Posterior cingulate gyrus (tissue), 11 donors: ENCODE measurements around the gene GNB5.
A peak's percentile ranks its signal among the peaks of the same experiment; 100 is the strongest.

Experiments used
- DNase-seq, 10 donors: peaks; one replicate each; pipeline versions ENCODE4 v3.0.0 to v3.0.0-alpha.2; 2020 to 2021; ENCODE audit warnings: mixed read lengths in 3 of 10
- intact Hi-C: fragments of 100-400 bp; cut with DNase I; formaldehyde crosslinking; loops from one replicate; pipeline ENCODE4 v1.15.1; 2023

The GNB5 gene

GRCh38 chr15:52150043-52150825, 41.0 kb downstream of the GNB5 start:
- intact Hi-C loops, result no loop called here
- peak in 1 of 10 donors; percentile 38 for DNase-seq

- no peak for DNase-seq
- intact Hi-C loops, result no loop called here
Observed at GRCh38 chr15:52148403-52148802, 42.8 kb downstream of the GNB5 start.

GRCh38 chr15:52146776-52147175, 44.4 kb downstream of the GNB5 start:
- intact Hi-C loops, result no loop called here
- no peak for DNase-seq

- DNase-seq, result no peak
- intact Hi-C loops, result no loop called here
Observed at GRCh38 chr15:52146261-52146660, 44.9 kb downstream of the GNB5 start.

- intact Hi-C loops, result no loop called here
Observed at GRCh38 chr15:52144656-52145178, 46.5 kb downstream of the GNB5 start.

GRCh38 chr15:52143873-52144272, 47.3 kb downstream of the GNB5 start:
- intact Hi-C loops, result no loop called here
- no peak for DNase-seq

More at GRCh38 chr15:52144656-52145178, 46.5 kb downstream of the GNB5 start:
- no peak for DNase-seq

GRCh38 chr15:52140646-52141045, 50.5 kb downstream of the GNB5 start:
- intact Hi-C loops, result loop anchor here (1.0 kb wide), 1 partner anchor 252 kb away; no protein-coding TSS in a partner anchor
- DNase-seq, result peak in 1 of 10 donors; percentile 62

GRCh38 chr15:52139599-52140462, 51.4 kb downstream of the GNB5 start:
- peak in 9 of 10 donors; percentile 35 to 96 (median 81) for DNase-seq
- intact Hi-C loops, result loop anchor here (1.0 to 5.0 kb wide), 3 partner anchors 158 to 252 kb away; partner anchors contain the start of gene LEO1

GRCh38 chr15:52137432-52138357, 53.5 kb downstream of the GNB5 start:
- intact Hi-C loops, result loop anchor here (5.0 kb wide), 1 partner anchor 165 kb away; the partner anchor contains the start of gene LEO1
- peak in 1 of 10 donors; percentile 67 for DNase-seq

GRCh38 chr15:52136442-52136980, 54.7 kb downstream of the GNB5 start:
- peak in 1 of 10 donors; percentile 80 for DNase-seq
- intact Hi-C loops, result loop anchor here (5.0 kb wide), 1 partner anchor 164 kb away; the partner anchor contains the start of gene LEO1

- no peak for DNase-seq
- intact Hi-C loops, result loop anchor here (5.0 kb wide), 1 partner anchor 162 kb away; the partner anchor contains the start of gene LEO1
Observed at GRCh38 chr15:52134502-52135144, 56.6 kb downstream of the GNB5 start.

GRCh38 chr15:52133510-52134220, 57.5 kb downstream of the GNB5 start:
- intact Hi-C loops, result no loop called here
- peak in 1 of 10 donors; percentile 74 for DNase-seq

- intact Hi-C loops, result no loop called here
- DNase-seq, result no peak
Observed at GRCh38 chr15:52132066-52132465, 59.1 kb downstream of the GNB5 start.

- no peak for DNase-seq
- intact Hi-C loops, result no loop called here
Observed at GRCh38 chr15:52128568-52128967, 62.6 kb downstream of the GNB5 start.

- DNase-seq, result no peak
- intact Hi-C loops, result no loop called here
Observed at GRCh38 chr15:52124270-52124880, 66.8 kb downstream of the GNB5 start.

GRCh38 chr15:52121896-52122295, 69.3 kb downstream of the GNB5 start:
- intact Hi-C loops, result no loop called here
- DNase-seq, result no peak

GRCh38 chr15:52121006-52121405, 70.2 kb downstream of the GNB5 start:
- DNase-seq, result peak in 3 of 10 donors; percentile 63 to 74 (median 68)

GRCh38 chr15:52120488-52120887, 70.7 kb downstream of the GNB5 start:
- intact Hi-C loops, result no loop called here
- peak in 1 of 10 donors; percentile 62 for DNase-seq

More at GRCh38 chr15:52121006-52121405, 70.2 kb downstream of the GNB5 start:
- intact Hi-C loops, result no loop called here
